ENCODE data around the gene AVP. TPM values are rescaled to one million over a fixed set of nuclear protein-coding genes. Genes with fewer than 3 reads are reported as not detected.

Gene AVP
- total RNA-seq, 1 experiment from 2014 or later, result not detected

DNA sequence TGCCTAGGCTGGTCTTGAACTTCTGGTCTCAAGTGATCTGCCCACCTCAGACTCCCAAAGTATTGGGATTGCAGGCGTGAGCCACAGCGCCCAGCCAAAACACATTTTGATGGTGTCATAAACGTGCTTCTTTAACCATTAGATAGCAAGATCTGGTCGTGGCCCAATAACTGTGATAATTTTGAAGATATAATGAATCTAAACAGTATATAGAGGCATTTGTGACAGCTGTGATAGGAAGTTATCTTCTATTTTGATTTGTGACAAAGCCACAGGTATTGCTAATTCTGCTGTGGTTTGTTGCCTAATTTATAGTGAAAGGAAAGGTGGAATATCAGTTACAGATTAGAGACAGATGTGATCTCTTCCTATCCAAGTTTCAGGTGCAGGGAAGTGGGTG, 13.8 kb downstream of the AVP start:
- ChIA-PET CTCF (interaction anchor here (0.7 kb wide), 1 partner anchor 163 kb away, joined by 4 read pairs; no protein-coding TSS in a partner anchor), POLR2A (no interaction called here)
- H3K4me1 ChIP-seq (ENCODE audit: control insufficient read depth, insufficient read depth, low read length), result 0 out of 2 replicates have a peak, but pooled peaks cover 3% of the 10 kb centered on the region
- no peak overlapping the region for H3K4me3 ChIP-seq (ENCODE audit: low read depth in 2 of 2, low read length in 2 of 2)
- intact Hi-C loops (cut with micrococcal nuclease; ENCODE audit: unreplicated experiment) (no loop called here), in situ Hi-C loops (cut with HindIII; ENCODE audit: low pct_unique_long_range_greater_than_20kb, low sequenced_read_pairs) (no loop called here)
- H3K9me3 ChIP-seq (ENCODE audit: control insufficient read depth, insufficient read depth, low read depth, low read length), result no peaks in the 10 kb centered on the region
- DNase-seq (ENCODE audit: low read depth, low spot score) (no peak), ATAC-seq (no peak)
- no peak overlapping the region for H3K27ac ChIP-seq (ENCODE audit: low read length)
- no peak for TF ChIP-seq POLR2AphosphoS5 (IDR thresholded peaks at IDR 0.05; ENCODE audit: low read depth, low read length)
- TF ChIP-seq TCF7L2 (IDR thresholded peaks at IDR 0.05; ENCODE audit: low read depth, low read length), result no peak
- TF ChIP-seq, protein P1, sequence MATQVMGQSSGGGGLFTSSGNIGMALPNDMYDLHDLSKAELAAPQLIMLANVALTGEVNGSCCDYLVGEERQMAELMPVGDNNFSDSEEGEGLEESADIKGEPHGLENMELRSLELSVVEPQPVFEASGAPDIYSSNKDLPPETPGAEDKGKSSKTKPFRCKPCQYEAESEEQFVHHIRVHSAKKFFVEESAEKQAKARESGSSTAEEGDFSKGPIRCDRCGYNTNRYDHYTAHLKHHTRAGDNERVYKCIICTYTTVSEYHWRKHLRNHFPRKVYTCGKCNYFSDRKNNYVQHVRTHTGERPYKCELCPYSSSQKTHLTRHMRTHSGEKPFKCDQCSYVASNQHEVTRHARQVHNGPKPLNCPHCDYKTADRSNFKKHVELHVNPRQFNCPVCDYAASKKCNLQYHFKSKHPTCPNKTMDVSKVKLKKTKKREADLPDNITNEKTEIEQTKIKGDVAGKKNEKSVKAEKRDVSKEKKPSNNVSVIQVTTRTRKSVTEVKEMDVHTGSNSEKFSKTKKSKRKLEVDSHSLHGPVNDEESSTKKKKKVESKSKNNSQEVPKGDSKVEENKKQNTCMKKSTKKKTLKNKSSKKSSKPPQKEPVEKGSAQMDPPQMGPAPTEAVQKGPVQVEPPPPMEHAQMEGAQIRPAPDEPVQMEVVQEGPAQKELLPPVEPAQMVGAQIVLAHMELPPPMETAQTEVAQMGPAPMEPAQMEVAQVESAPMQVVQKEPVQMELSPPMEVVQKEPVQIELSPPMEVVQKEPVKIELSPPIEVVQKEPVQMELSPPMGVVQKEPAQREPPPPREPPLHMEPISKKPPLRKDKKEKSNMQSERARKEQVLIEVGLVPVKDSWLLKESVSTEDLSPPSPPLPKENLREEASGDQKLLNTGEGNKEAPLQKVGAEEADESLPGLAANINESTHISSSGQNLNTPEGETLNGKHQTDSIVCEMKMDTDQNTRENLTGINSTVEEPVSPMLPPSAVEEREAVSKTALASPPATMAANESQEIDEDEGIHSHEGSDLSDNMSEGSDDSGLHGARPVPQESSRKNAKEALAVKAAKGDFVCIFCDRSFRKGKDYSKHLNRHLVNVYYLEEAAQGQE (IDR thresholded peaks at IDR 0.05; ENCODE audit: insufficient read depth in 1 of 2, low read depth in 2 of 2, low read length in 1 of 2), result no peak
- TF ChIP-seq, protein P2, sequence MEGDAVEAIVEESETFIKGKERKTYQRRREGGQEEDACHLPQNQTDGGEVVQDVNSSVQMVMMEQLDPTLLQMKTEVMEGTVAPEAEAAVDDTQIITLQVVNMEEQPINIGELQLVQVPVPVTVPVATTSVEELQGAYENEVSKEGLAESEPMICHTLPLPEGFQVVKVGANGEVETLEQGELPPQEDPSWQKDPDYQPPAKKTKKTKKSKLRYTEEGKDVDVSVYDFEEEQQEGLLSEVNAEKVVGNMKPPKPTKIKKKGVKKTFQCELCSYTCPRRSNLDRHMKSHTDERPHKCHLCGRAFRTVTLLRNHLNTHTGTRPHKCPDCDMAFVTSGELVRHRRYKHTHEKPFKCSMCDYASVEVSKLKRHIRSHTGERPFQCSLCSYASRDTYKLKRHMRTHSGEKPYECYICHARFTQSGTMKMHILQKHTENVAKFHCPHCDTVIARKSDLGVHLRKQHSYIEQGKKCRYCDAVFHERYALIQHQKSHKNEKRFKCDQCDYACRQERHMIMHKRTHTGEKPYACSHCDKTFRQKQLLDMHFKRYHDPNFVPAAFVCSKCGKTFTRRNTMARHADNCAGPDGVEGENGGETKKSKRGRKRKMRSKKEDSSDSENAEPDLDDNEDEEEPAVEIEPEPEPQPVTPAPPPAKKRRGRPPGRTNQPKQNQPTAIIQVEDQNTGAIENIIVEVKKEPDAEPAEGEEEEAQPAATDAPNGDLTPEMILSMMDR (IDR thresholded peaks at IDR 0.05), result no peak
- TF ChIP-seq SIN3A (IDR thresholded peaks at IDR 0.05; ENCODE audit: borderline replicate concordance, insufficient read depth, low read depth, low read length), result no peak
- H3K36me3 ChIP-seq (ENCODE audit: control insufficient read depth, insufficient read depth, low read length), result no peaks in the 10 kb centered on the region
- no peaks in the 10 kb centered on the region for H3K27me3 ChIP-seq (ENCODE audit: control insufficient read depth, insufficient read depth, low read length)
- no TSS peak for BruUV-seq (replicated peaks)

DNA sequence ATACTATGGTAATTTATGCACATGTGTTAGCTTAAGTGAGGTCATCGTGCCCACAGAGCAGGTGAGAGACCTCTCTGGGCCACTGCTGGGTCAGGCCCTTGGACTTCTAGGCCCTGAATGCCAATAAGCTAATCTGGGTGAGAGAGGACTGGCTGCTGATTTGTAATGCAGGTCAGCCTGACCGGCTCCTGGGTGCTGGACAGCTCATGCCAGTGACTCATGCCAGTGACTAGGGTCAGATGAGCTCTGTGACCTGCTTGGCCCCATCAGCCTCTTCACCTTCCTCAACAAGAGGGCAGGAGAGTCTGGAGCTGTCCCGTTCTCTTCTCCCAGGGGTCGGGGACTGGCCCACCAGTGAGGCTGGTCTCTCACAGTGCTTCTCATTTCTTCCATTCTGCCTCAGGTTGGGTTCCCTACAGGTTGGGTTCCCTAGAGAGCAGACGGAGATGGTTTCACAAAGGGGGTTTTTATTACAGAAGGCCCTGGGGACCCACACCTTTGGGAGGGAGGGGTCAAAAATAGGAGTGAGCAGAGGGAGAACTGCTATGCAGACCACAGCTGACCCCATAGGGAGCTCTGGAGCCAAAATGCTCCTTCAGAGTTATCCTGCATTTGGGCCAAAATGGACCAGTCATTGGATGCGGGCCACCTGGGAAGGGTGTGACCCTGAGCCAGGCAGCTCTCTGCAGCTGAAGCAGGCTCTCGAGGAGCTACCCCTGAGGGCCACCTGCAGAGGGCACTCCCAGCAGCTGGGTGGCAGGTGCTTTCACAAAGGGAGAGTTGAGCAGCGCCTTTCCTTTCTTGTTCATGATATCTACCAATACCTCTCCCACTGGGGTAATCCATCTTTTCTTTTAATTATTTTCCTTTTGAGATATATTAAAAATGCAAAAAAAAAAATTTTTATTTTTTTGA, 15.3 kb downstream of the AVP start:
- Histone ChIP-seq H3K4me3 (ENCODE audit: low read depth in 2 of 2, low read length in 2 of 2) (no peak overlapping the region), H3K9me3 (ENCODE audit: control insufficient read depth, insufficient read depth, low read depth, low read length) (no peaks in the 10 kb centered on the region), H3K27ac (ENCODE audit: low read length) (no peak overlapping the region), H3K4me1 (ENCODE audit: control insufficient read depth, insufficient read depth, low read length) (0 out of 2 replicates have a peak, but pooled peaks cover 3% of the 10 kb centered on the region), H3K36me3 (ENCODE audit: control insufficient read depth, insufficient read depth, low read length) (no peaks in the 10 kb centered on the region), H3K27me3 (ENCODE audit: control insufficient read depth, insufficient read depth, low read length) (no peaks in the 10 kb centered on the region)
- no peak for TF ChIP-seq SIN3A (IDR thresholded peaks at IDR 0.05; ENCODE audit: borderline replicate concordance, insufficient read depth, low read depth, low read length)
- TF ChIP-seq, protein P1 (IDR thresholded peaks at IDR 0.05; ENCODE audit: insufficient read depth in 1 of 2, low read depth in 2 of 2, low read length in 1 of 2), result peak; percentile 81 to 90
- in situ Hi-C loops (cut with HindIII; ENCODE audit: low pct_unique_long_range_greater_than_20kb, low sequenced_read_pairs) (no loop called here), intact Hi-C loops (cut with micrococcal nuclease; ENCODE audit: unreplicated experiment) (no loop called here)
- POLR2A ChIA-PET, result interaction anchor here (0.6 kb wide), 1 partner anchor 101 kb away, joined by 8 read pairs; no protein-coding TSS in a partner anchor
- BruUV-seq (replicated peaks), result no TSS peak
- CTCF ChIA-PET, result no interaction called here
- no peak for DNase-seq (ENCODE audit: low read depth, low spot score)
- peak; percentile 83 for ATAC-seq
